OCI-LY1 (cell line): ENCODE results near the gene GALNT2.

Source experiments
- CTCF ChIP-seq: fragments of 200-600 bp; sonication (generic), shearing (Covaris generic); IDR thresholded peaks from 2 replicates; pipeline ENCODE4 v1.5.1; 2017; ENCODE audit warnings: mild to moderate bottlenecking, antibody characterized with exemption, low read length, moderate library complexity, mixed read lengths
- EZH2 ChIP-seq: fragments of 200-600 bp; sonication (generic), shearing (Covaris generic); IDR thresholded peaks from 2 replicates; pipeline ENCODE4 v1.8.0; 2017; ENCODE audit warnings: borderline replicate concordance, mixed run types, mild to moderate bottlenecking, antibody characterized with exemption, low read length, moderate library complexity, mixed read lengths

GRCh38 chr1:230128569-230129285, 61.7 kb downstream of the GALNT2 start:
- TF ChIP-seq CTCF (no peak), EZH2 (no peak)
